ENCODE results near the gene BNIP3.
A peak's percentile ranks its signal among the peaks of the same experiment; 100 is the strongest.
"Not testable (repeated sequence)": the region's sequence is repeated elsewhere in the genome, so short reads cannot be mapped to it uniquely, and the experiment has no call there.

BNIP3 gene

GRCh38 chr10:131929122-131929845, 52.4 kb downstream of the BNIP3 start:
- no peak for DNase-seq (ENCODE audit: low spot score)

GRCh38 chr10:131928248-131929095, 53.3 kb downstream of the BNIP3 start:
- peak; percentile 63 for DNase-seq (ENCODE audit: low spot score)

GRCh38 chr10:131926743-131927595, 54.8 kb downstream of the BNIP3 start:
- no peak for DNase-seq (ENCODE audit: low spot score)

- DNase-seq (ENCODE audit: low spot score): no peak
Observed at GRCh38 chr10:131926253-131926652, 55.5 kb downstream of the BNIP3 start.

- DNase-seq (ENCODE audit: low spot score): no peak
Observed at GRCh38 chr10:131925716-131926115, 56.0 kb downstream of the BNIP3 start.

GRCh38 chr10:131925011-131925649, 56.6 kb downstream of the BNIP3 start:
- no peak for DNase-seq (ENCODE audit: low spot score)

GRCh38 chr10:131923038-131923756, 58.5 kb downstream of the BNIP3 start:
- DNase-seq (ENCODE audit: low spot score): no peak

GRCh38 chr10:131921184-131921583, 60.5 kb downstream of the BNIP3 start:
- DNase-seq (ENCODE audit: low spot score): no peak

GRCh38 chr10:131920693-131921092, 61.0 kb downstream of the BNIP3 start:
- no peak for DNase-seq (ENCODE audit: low spot score)

- no peak for DNase-seq (ENCODE audit: low spot score)
Observed at GRCh38 chr10:131920151-131920550, 61.6 kb downstream of the BNIP3 start.

GRCh38 chr10:131919461-131919860, 62.3 kb downstream of the BNIP3 start:
- DNase-seq (ENCODE audit: low spot score): not testable (repeated sequence)
